D721Med (cell line): ENCODE results near the gene LRRC74B.
"Not testable (repeated sequence)": the region's sequence is repeated elsewhere in the genome, so short reads cannot be mapped to it uniquely, and the experiment has no call there.

Experiments
- DNase-seq: peaks from one replicate; pipeline ENCODE4 v3.0.0; 2011; ENCODE audit warnings: low spot score; ENCODE audit not compliant: insufficient read length
- FAIRE-seq: peaks from 2 replicates; lab custom pipeline; 2011; peaks lifted over from hg19 to GRCh38; lab: Jason Lieb, UNC
- CTCF ChIP-seq: IDR thresholded peaks from 2 replicates; pipeline ENCODE4 v1.5.1; 2012; ENCODE audit warnings: mild to moderate bottlenecking, control low read depth; ENCODE audit not compliant: insufficient read depth; ENCODE audit errors: missing control alignments

Gene LRRC74B

DNA sequence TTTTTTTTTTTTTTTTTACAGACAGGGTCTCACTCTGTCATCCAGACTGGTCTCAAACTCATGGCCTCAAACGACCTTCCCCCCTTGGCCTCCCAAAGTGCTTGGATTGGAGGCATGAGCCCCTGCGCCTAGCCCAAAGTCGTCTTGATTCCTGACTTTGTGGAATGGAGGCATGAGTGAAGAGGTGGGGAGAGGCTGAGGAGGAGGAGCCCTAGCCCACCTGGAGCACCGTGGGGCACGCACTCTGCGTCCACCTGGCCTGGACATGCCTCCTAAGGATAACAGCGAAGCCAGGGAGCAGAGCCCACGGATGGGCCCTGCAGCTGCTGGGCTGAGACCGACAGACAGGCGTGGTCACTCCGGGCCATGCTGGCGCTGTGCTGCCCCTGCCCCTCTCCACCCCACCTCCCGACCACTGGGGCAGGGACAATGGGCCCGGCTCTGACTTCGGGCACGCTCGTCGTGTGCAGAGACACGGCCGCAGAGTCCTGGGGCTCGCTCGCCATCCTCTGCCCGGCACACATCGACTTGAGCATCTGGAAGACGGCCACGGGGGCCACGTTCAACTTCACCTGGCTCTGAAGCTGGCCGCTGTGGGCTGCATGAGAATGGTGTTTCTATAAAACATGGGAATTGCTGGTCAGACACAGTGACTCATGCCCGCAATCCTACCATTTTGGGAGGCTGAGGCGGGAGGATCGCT is 34.8 kb downstream of the LRRC74B start:
- FAIRE-seq (no peak), DNase-seq (no peak)
- TF ChIP-seq CTCF = no peak

GRCh38 chr22:21082248-21082647 is 36.5 kb downstream of the LRRC74B start:
- TF ChIP-seq CTCF = no peak
- DNase-seq (no peak), FAIRE-seq (no peak)

- FAIRE-seq (no peak), DNase-seq (no peak)
- no peak for TF ChIP-seq CTCF
These were observed 41.4 kb downstream of the LRRC74B start for GRCh38 chr22:21087119-21087518.

GRCh38 chr22:21087926-21088325 is 42.2 kb downstream of the LRRC74B start:
- FAIRE-seq = not testable (repeated sequence)

GRCh38 chr22:21091220-21091619 is 45.5 kb downstream of the LRRC74B start:
- FAIRE-seq, DNase-seq: not testable (repeated sequence)

More at GRCh38 chr22:21087926-21088325, 42.2 kb downstream of the LRRC74B start:
- not testable (repeated sequence) for DNase-seq

DNA sequence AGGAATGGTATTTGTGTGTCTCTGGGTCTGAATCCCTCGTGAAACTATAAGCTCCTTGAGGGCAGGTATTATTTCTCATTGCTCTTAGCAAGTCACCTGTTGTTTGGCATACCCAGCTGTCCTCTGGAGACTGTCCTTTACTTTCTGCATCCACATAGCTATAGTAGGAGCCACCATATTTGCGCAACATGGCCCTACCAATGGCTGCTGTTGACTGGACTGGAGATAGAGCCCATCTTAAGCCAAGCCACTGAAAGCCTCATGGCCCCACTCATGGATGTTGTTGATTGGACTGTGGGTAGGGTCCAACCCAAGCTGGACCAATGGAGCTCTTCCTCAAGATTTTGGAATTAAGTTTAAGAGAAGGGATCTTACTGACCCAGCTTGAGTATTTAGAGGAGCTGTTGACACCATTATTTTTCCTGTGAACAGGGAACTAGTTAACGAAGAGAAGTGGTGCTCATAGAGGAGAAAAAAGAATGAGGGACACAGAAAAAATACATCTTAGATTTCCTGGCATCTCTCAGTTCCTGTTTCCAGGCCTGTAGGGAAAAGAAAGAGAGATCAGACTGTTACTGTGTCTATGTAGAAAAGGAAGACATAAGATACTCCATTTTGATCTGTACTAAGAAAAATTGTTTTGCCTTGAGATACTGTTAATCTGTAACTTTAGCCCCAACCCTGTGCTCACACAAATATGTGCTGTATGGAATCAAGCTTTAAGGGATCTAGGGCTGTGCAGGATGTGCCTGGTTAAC is 47.2 kb downstream of the LRRC74B start:
- no peak for FAIRE-seq
- no peak for DNase-seq
- TF ChIP-seq CTCF = no peak

GRCh38 chr22:21093555-21094137 is 47.9 kb downstream of the LRRC74B start:
- DNase-seq, FAIRE-seq: not testable (repeated sequence)

- DNase-seq (no peak), FAIRE-seq (no peak)
- no peak for TF ChIP-seq CTCF
These were observed 49.4 kb downstream of the LRRC74B start for GRCh38 chr22:21094911-21095772.
